NCI-H2081 treated with DMSO at 0.1 percent for 48 hours (cell line): ENCODE measurements around the gene TUBA3C.

Source experiments
- DNase-seq: peaks from one replicate; lab custom pipeline; 2025; lab: John Stamatoyannopoulos, UW

Gene TUBA3C

GRCh38 chr13:19161308-19161707 lies 20.3 kb downstream of the TUBA3C start:
- no peak for DNase-seq

GRCh38 chr13:19159761-19160420 lies 21.7 kb downstream of the TUBA3C start:
- DNase-seq, result no peak

GRCh38 chr13:19159181-19159580 lies 22.4 kb downstream of the TUBA3C start:
- DNase-seq, result no peak

GRCh38 chr13:19158526-19159174 lies 23.0 kb downstream of the TUBA3C start:
- no peak for DNase-seq

GRCh38 chr13:19158006-19158405 lies 23.6 kb downstream of the TUBA3C start:
- DNase-seq, result no peak

GRCh38 chr13:19157461-19157860 lies 24.2 kb downstream of the TUBA3C start:
- DNase-seq, result no peak

- no peak for DNase-seq
These were observed 25.4 kb downstream of the TUBA3C start for GRCh38 chr13:19156013-19156825.

- DNase-seq, result no peak
These were observed 26.2 kb downstream of the TUBA3C start for GRCh38 chr13:19155321-19155861.

- no peak for DNase-seq
These were observed 26.8 kb downstream of the TUBA3C start for GRCh38 chr13:19154843-19155242.

GRCh38 chr13:19153782-19154450 lies 27.7 kb downstream of the TUBA3C start:
- no peak for DNase-seq

- DNase-seq, result no peak
These were observed 29.2 kb downstream of the TUBA3C start for GRCh38 chr13:19152403-19152802.

- no peak for DNase-seq
These were observed 29.9 kb downstream of the TUBA3C start for GRCh38 chr13:19151581-19152263.

GRCh38 chr13:19150712-19151228 lies 30.9 kb downstream of the TUBA3C start:
- DNase-seq, result no peak

GRCh38 chr13:19150226-19150625 lies 31.4 kb downstream of the TUBA3C start:
- no peak for DNase-seq

GRCh38 chr13:19148561-19148960 lies 33.1 kb downstream of the TUBA3C start:
- no peak for DNase-seq
